Cardiac muscle cell (in vitro differentiated cells and primary cell): ENCODE measurements around the gene TPP1. TPM values are rescaled to one million over a fixed set of nuclear protein-coding genes. Genes with fewer than 3 reads are reported as not detected.

Experiments used
- DNase-seq, 2 donors: peaks; one replicate each; pipeline versions ENCODE4 v3.0.0 to v3.0.0-alpha.2; 2010 to 2017; ENCODE audit warnings: low read depth in 1 of 2, low spot score in 1 of 2
- H3K27ac ChIP-seq: fragments of 200-600 bp; sonication (generic); 2 replicates; pipeline ENCODE4 v1.5.1; 2016
- H3K27me3 ChIP-seq: fragments of 200-600 bp; sonication (generic); 2 replicates; pipeline ENCODE4 v1.6.0; 2016; ENCODE audit warnings: control low read depth
- H3K36me3 ChIP-seq: fragments of 200-600 bp; sonication (generic); 2 replicates; pipeline ENCODE4 v1.5.1; 2016; ENCODE audit warnings: control low read depth
- H3K4me1 ChIP-seq: fragments of 200-600 bp; sonication (generic); 2 replicates; pipeline ENCODE4 v1.8.1; 2017; ENCODE audit warnings: low read depth, mild to moderate bottlenecking, mixed run types
- H3K4me3 ChIP-seq: fragments of 200-600 bp; sonication (generic); 2 replicates; pipeline ENCODE4 v1.5.1; 2016; ENCODE audit warnings: mild to moderate bottlenecking
- H3K9me3 ChIP-seq: fragments of 200-600 bp; sonication (generic); 2 replicates; pipeline ENCODE4 v1.5.1; 2017; ENCODE audit warnings: low read depth, mild to moderate bottlenecking, control low read depth
- CTCF ChIP-seq: IDR thresholded peaks from 2 replicates; pipeline ENCODE4 v1.5.1; 2012; ENCODE audit warnings: low read depth, mild to moderate bottlenecking, low read length
- polyA plus RNA-seq: library from polyadenylated mRNA; unstranded; fragments of >200 nt; fragmentation: Nextera tagmentation; extraction: Ambion mirVana; gene quantifications from 2 replicates; pipeline ENCODE4 v1.2.1, GENCODE V29; 2016
- total RNA-seq: library from RNA; depleted of rRNA; stranded (reverse); fragments of >200 nt; gene quantifications from 2 replicates; pipeline ENCODE4 v1.2.3, GENCODE V29; 2016

The TPP1 gene
- total and polyA plus RNA-seq, 2 experiments from 2014 or later = 13.2 to 28.0 TPM

DNA sequence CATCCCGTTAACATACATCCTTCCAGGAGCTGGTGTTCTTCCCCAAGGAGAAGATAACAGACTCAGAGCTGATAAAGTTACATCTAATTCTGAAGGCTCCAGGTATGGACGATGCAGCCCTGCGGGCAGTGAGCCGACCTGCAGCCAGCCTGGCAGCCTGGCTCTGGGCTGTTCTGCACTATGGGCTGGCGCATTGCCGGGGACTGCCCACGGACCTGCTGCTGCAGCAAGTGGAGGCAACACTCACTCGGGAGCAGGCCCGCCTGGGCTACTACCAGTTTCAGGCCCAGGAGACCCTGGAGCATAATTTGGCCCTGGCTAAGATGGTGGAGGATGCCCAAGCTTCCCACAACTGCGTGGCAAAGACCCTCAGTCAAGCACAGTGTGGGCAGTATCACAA is 55.6 kb downstream of the TPP1 start:
- no peak overlapping the region for H3K27ac ChIP-seq
- peaks cover 2% of the 10 kb centered on the region for H3K4me1 ChIP-seq
- no peak for DNase-seq
- no peaks in the 10 kb centered on the region for H3K27me3 ChIP-seq
- no peak for TF ChIP-seq CTCF
- H3K4me3 ChIP-seq = no peak overlapping the region
- no peaks in the 10 kb centered on the region for H3K9me3 ChIP-seq
- no peaks in the 10 kb centered on the region for H3K36me3 ChIP-seq

- Histone ChIP-seq H3K36me3 (no peaks in the 10 kb centered on the region), H3K27ac (no peak overlapping the region), H3K9me3 (no peaks in the 10 kb centered on the region), H3K4me1 (no peaks in the 10 kb centered on the region), H3K4me3 (no peak overlapping the region), H3K27me3 (no peaks in the 10 kb centered on the region)
- no peak for DNase-seq
- TF ChIP-seq CTCF = no peak
These were observed 56.1 kb downstream of the TPP1 start for GRCh38 chr11:6563121-6563619.

Other genes starting within 250 kb of the TPP1 start
- gene SMPD1, start 228.9 kb downstream of the TPP1 start, total RNA-seq = 44.8 and 52.1 TPM in 2 replicates
- gene SMPD1, start 228.9 kb downstream of the TPP1 start, polyA plus RNA-seq = 29.2 and 43.8 TPM in 2 replicates
- gene APBB1, start 200.3 kb downstream of the TPP1 start, total RNA-seq = 159 and 188 TPM in 2 replicates
- gene APBB1, start 200.3 kb downstream of the TPP1 start, polyA plus RNA-seq = 193 and 201 TPM in 2 replicates
- 0.95 TPM in 1 of 2 replicates, not detected in the other for gene HPX, start 178.4 kb downstream of the TPP1 start, total RNA-seq
- gene HPX, start 178.4 kb downstream of the TPP1 start, polyA plus RNA-seq = 0.73 and 2.3 TPM in 2 replicates
- gene TRIM3, start 145.5 kb downstream of the TPP1 start, total RNA-seq = 25.3 and 27.5 TPM in 2 replicates
- 21.5 and 21.9 TPM in 2 replicates for gene TRIM3, start 145.5 kb downstream of the TPP1 start, polyA plus RNA-seq
- gene ARFIP2, start 138.1 kb downstream of the TPP1 start, total RNA-seq = 52.7 and 56.7 TPM in 2 replicates
- gene ARFIP2, start 138.1 kb downstream of the TPP1 start, polyA plus RNA-seq = 60.1 and 68.9 TPM in 2 replicates
- gene TIMM10B, start 137.9 kb downstream of the TPP1 start, total RNA-seq = 33.7 and 62.0 TPM in 2 replicates
- 39.0 and 46.2 TPM in 2 replicates for gene TIMM10B, start 137.9 kb downstream of the TPP1 start, polyA plus RNA-seq
- gene DNHD1, start 122.1 kb downstream of the TPP1 start, total RNA-seq = 9.2 and 24.5 TPM in 2 replicates
- 8.8 and 10.5 TPM in 2 replicates for gene DNHD1, start 122.1 kb downstream of the TPP1 start, polyA plus RNA-seq
- 20.7 and 27.3 TPM in 2 replicates for gene RRP8, start 15.8 kb downstream of the TPP1 start, total RNA-seq
- 32.6 and 46.0 TPM in 2 replicates for gene RRP8, start 15.8 kb downstream of the TPP1 start, polyA plus RNA-seq
- gene ILK, start 15.6 kb downstream of the TPP1 start, total RNA-seq = 221 and 259 TPM in 2 replicates
- gene ILK, start 15.6 kb downstream of the TPP1 start, polyA plus RNA-seq = 270 and 316 TPM in 2 replicates
- gene TAF10, start 7.2 kb downstream of the TPP1 start, total RNA-seq = 72.6 and 113 TPM in 2 replicates
- 277 and 316 TPM in 2 replicates for gene TAF10, start 7.2 kb downstream of the TPP1 start, polyA plus RNA-seq
- 45.8 and 60.2 TPM in 2 replicates for gene DCHS1, start 36.4 kb upstream of the TPP1 start, total RNA-seq
- 16.0 and 19.8 TPM in 2 replicates for gene DCHS1, start 36.4 kb upstream of the TPP1 start, polyA plus RNA-seq
- 52.1 and 100 TPM in 2 replicates for gene MRPL17, start 63.9 kb upstream of the TPP1 start, total RNA-seq
- gene MRPL17, start 63.9 kb upstream of the TPP1 start, polyA plus RNA-seq = 62.1 and 108 TPM in 2 replicates
- gene OR2AG2, start 152.6 kb upstream of the TPP1 start, total RNA-seq = 0.12 TPM in 1 of 2 replicates, not detected in the other
- 0.16 and 0.28 TPM in 2 replicates for gene OR2AG2, start 152.6 kb upstream of the TPP1 start, polyA plus RNA-seq
- not detected in 2 replicates for gene OR2AG1, start 163.6 kb upstream of the TPP1 start, total RNA-seq
- gene OR2AG1, start 163.6 kb upstream of the TPP1 start, polyA plus RNA-seq = 0.04 and 0.09 TPM in 2 replicates
- 0.11 and 0.12 TPM in 2 replicates for gene OR6A2, start 180.3 kb upstream of the TPP1 start, total RNA-seq
- 0.07 TPM in 1 of 2 replicates, not detected in the other for gene OR6A2, start 180.3 kb upstream of the TPP1 start, polyA plus RNA-seq
- gene OR10A5, start 226.3 kb upstream of the TPP1 start, total RNA-seq = not detected in 2 replicates
- 1.00 TPM in 1 of 2 replicates, not detected in the other for gene OR10A5, start 226.3 kb upstream of the TPP1 start, polyA plus RNA-seq
- gene OR10A2, start 243.6 kb upstream of the TPP1 start, total RNA-seq = not detected in 2 replicates
- 0.26 TPM in 1 of 2 replicates, not detected in the other for gene OR10A2, start 243.6 kb upstream of the TPP1 start, polyA plus RNA-seq